Gastrocnemius medialis (tissue), 4 donors: ENCODE results near the gene PDE4D. TPM values are rescaled to one million over a fixed set of nuclear protein-coding genes. Genes with fewer than 3 reads are reported as not detected.

Experiments used
- ATAC-seq, 2 donors: fragments of 150-250 bp; one replicate each; pipeline ENCODE4 v1.9.1; 2016
- DNase-seq, 2 donors: peaks; one replicate each; pipeline ENCODE4 v3.0.0-alpha.2; 2019
- H3K27ac ChIP-seq, 4 donors: fragments of 200-600 bp; sonication (generic); 1 replicate in 1 of 4; 2 replicates in 3 of 4; pipeline ENCODE4 v1.5.1; 2016 to 2018; ENCODE audit warnings: mild to moderate bottlenecking in 2 of 4, moderate library complexity in 1 of 4
- H3K27me3 ChIP-seq, 3 donors: fragments of 200-600 bp; sonication (generic) in 2 of 3; 1 replicate in 1 of 3; 2 replicates in 2 of 3; pipeline versions ENCODE4 v1.5.1 to v1.6.0; 2016 to 2019; ENCODE audit warnings: mild to moderate bottlenecking in 1 of 3, moderate library complexity in 1 of 3
- H3K36me3 ChIP-seq, 2 donors: fragments of 200-600 bp; sonication (generic) in 1 of 2; one replicate each; pipeline ENCODE4 v1.5.1; 2017 to 2018
- H3K4me1 ChIP-seq, 2 donors: fragments of 200-600 bp; sonication (generic) in 1 of 2; one replicate each; pipeline ENCODE4 v1.5.1; 2016 to 2017; ENCODE audit warnings: mild to moderate bottlenecking in 2 of 2
- H3K4me3 ChIP-seq, 4 donors: fragments of 200-600 bp; sonication (generic) in 3 of 4; 1 replicate in 1 of 4; 2 replicates in 3 of 4; pipeline ENCODE4 v1.5.1; 2016 to 2019; ENCODE audit warnings: mild to moderate bottlenecking in 2 of 4
- H3K9me3 ChIP-seq, 3 donors: fragments of 200-600 bp; sonication (generic) in 2 of 3; 1 replicate in 1 of 3; 2 replicates in 2 of 3; pipeline ENCODE4 v1.5.1; 2016 to 2019
- CTCF ChIP-seq, 5 experiments: fragments of 450-650 bp in 3 of 5; fragments of 200-600 bp in 2 of 5; sonication (generic) in 2 of 5; IDR thresholded peaks in 4 of 5; conservative IDR thresholded peaks in 1 of 5; 1 replicate in 4 of 5; 2 replicates in 1 of 5; pipeline ENCODE4 v1.5.1; 2016 to 2019; ENCODE audit warnings: antibody characterized with exemption in 5 of 5, mild to moderate bottlenecking in 3 of 5, moderate library complexity in 3 of 5
- POLR2A ChIP-seq, 2 donors: fragments of 450-650 bp; IDR thresholded peaks; one replicate each; pipeline ENCODE4 v1.6.1; 2017; ENCODE audit warnings: antibody characterized with exemption in 2 of 2, mild to moderate bottlenecking in 2 of 2, moderate library complexity in 2 of 2
- in situ Hi-C, 4 donors: fragments of 200-750 bp; cut with MboI; loops; one replicate each; pipeline versions ENCODE4 v1.15.0 to v1.8.0; 2017; ENCODE audit warnings: low sequenced_read_pairs in 4 of 4
- intact Hi-C: fragments of 100-400 bp; cut with DNase I; formaldehyde crosslinking; loops from one replicate; pipeline ENCODE4 v1.15.1; 2023; ENCODE audit warnings: low total_unique reads
- total RNA-seq, 4 donors: library from RNA; depleted of rRNA; stranded (reverse); fragments of >200 nt; gene quantifications; one replicate each; pipeline versions ENCODE4 v1.1.0 to v1.2.3, GENCODE V29; 2016

Gene PDE4D
- total RNA-seq, 4 donors from 2014 or later: 133 to 223 (median 185) TPM

- intact Hi-C loops: no loop called here
Measured at GRCh38 chr5:59025734-59026133, 867.8 kb downstream of the PDE4D start.

GRCh38 chr5:59021837-59022514 is 871.5 kb downstream of the PDE4D start:
- intact Hi-C loops (no loop called here), in situ Hi-C loops (loop anchor here in 1 of 4 donors (25.0 kb wide), 1 partner anchor 135 kb away; no protein-coding TSS in a partner anchor)
- ATAC-seq (peak; percentile 55 to 65), DNase-seq (peak; percentile 43 to 80)
- H3K27ac ChIP-seq: peak overlapping the region; percentile 80 to 82 (median 80)
- no peaks in the 10 kb centered on the region for H3K27me3 ChIP-seq
- H3K4me1 ChIP-seq: peaks cover 42 to 43% of the 10 kb centered on the region in 2 donors
- H3K4me3 ChIP-seq: no peak overlapping the region
- no peaks in the 10 kb centered on the region for H3K36me3 ChIP-seq
- TF ChIP-seq POLR2A (IDR thresholded peaks at IDR 0.05): no peak
- TF ChIP-seq CTCF (IDR thresholded peaks at IDR 0.05 in 4 of 5, conservative IDR thresholded peaks at IDR 0.05 in 1 of 5): no peak
- H3K9me3 ChIP-seq: no peaks in the 10 kb centered on the region

More at GRCh38 chr5:59025734-59026133, 867.8 kb downstream of the PDE4D start:
- Histone ChIP-seq H3K4me1 (peaks cover 19 to 33% of the 10 kb centered on the region in 2 donors), H3K9me3 (no peaks in the 10 kb centered on the region), H3K4me3 (no peak overlapping the region), H3K36me3 (no peaks in the 10 kb centered on the region), H3K27me3 (no peaks in the 10 kb centered on the region), H3K27ac (peak overlapping the region in 1 of 4 donors; percentile 39)
- TF ChIP-seq POLR2A (IDR thresholded peaks at IDR 0.05): no peak
- no peak for TF ChIP-seq CTCF (IDR thresholded peaks at IDR 0.05 in 4 of 5, conservative IDR thresholded peaks at IDR 0.05 in 1 of 5)
- DNase-seq: no peak
- in situ Hi-C loops: loop anchor here (25.0 kb wide), 1 partner anchor 337 kb away; no protein-coding TSS in a partner anchor
- no peak for ATAC-seq

- Histone ChIP-seq H3K27ac (peak overlapping the region; percentile 80 to 82 (median 80)), H3K9me3 (no peaks in the 10 kb centered on the region), H3K27me3 (no peaks in the 10 kb centered on the region), H3K36me3 (no peaks in the 10 kb centered on the region), H3K4me1 (peaks cover 42 to 43% of the 10 kb centered on the region in 2 donors), H3K4me3 (peak overlapping the region in 1 of 4 donors; percentile 3)
- peak; percentile 86 to 87 for ATAC-seq
- intact Hi-C loops: no loop called here
- in situ Hi-C loops: loop anchor here in 1 of 4 donors (25.0 kb wide), 1 partner anchor 134 kb away; no protein-coding TSS in a partner anchor
- DNase-seq: no peak
- no peak for TF ChIP-seq POLR2A (IDR thresholded peaks at IDR 0.05)
- TF ChIP-seq CTCF (IDR thresholded peaks at IDR 0.05 in 4 of 5, conservative IDR thresholded peaks at IDR 0.05 in 1 of 5): no peak
Measured at GRCh38 chr5:59021286-59021673, 872.2 kb downstream of the PDE4D start.

- Histone ChIP-seq H3K27me3 (no peaks in the 10 kb centered on the region), H3K9me3 (no peaks in the 10 kb centered on the region), H3K4me3 (peak overlapping the region in 1 of 4 donors; percentile 3), H3K4me1 (peaks cover 37 to 42% of the 10 kb centered on the region in 2 donors), H3K27ac (peak overlapping the region; percentile 80 to 82 (median 80)), H3K36me3 (no peaks in the 10 kb centered on the region)
- ATAC-seq (peak in 1 of 2 donors; percentile 4), DNase-seq (no peak)
- TF ChIP-seq CTCF (IDR thresholded peaks at IDR 0.05 in 4 of 5, conservative IDR thresholded peaks at IDR 0.05 in 1 of 5): no peak
- intact Hi-C loops (no loop called here), in situ Hi-C loops (loop anchor here in 1 of 4 donors (25.0 kb wide), 1 partner anchor 133 kb away; no protein-coding TSS in a partner anchor)
Measured at GRCh38 chr5:59020611-59021285, 872.8 kb downstream of the PDE4D start.
